HG02852 (cell line): ENCODE data around the gene CAMTA1.

Experiments
- ATAC-seq: cut with Tn5 transposase; IDR thresholded peaks from one replicate; pipeline ENCODE4 v1.9.1; 2021; ENCODE audit warnings: mild to moderate bottlenecking, moderate library complexity; ENCODE audit not compliant: unreplicated experiment

CAMTA1 gene

DNA sequence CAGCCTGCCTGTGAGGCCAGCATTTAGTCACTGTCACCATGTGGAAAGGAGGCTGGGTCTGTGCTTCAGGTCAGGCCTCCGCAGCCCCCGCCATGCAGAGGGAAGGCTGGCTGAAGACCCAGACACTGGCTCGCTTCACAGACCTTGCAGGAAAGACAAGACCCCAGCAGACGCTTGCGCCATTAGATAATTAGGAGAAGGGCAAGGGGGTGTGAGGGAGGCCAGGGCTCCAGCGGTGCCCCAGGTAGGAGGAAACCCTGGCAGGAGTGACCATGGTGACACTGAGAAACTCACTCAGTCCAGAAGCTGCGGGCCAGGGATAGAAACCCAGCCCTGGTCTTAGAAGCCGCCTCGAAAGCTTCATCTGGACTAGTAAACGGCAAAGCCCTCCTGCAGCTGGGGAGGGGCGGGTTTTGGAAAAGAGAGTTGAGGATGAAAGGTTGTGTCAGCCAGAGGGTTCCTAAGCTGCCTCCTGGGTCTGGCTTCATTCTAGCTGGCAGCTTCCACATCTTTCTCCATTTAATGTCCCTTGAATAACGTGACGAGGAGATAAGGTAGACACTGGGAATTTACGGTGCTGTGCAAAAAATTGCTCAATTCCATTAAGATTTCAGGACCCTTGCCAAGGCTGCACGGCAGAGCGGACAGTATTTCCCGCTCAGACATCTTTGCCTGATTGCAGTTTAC, 691.8 kb downstream of the CAMTA1 start:
- no peak for ATAC-seq

DNA sequence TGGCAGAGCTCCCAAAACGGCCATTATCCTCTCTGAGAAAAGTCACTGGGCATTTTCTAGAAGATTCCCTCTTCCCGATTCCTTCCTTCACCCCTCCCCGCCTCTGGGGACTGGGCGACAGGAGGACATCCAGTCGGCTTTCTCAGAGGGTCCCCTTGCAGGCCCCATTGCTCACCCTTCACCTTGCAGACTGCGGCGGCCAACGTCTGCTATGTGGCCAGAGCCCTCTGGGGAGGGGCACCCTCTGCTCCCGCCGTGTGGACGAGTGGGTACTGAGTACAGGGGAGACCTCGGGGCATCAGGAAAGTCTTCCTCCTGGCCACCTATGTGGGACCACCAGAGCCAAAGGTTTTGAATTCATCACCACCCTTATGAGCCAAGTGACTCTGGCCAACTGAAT, 692.3 kb downstream of the CAMTA1 start:
- ATAC-seq: no peak

DNA sequence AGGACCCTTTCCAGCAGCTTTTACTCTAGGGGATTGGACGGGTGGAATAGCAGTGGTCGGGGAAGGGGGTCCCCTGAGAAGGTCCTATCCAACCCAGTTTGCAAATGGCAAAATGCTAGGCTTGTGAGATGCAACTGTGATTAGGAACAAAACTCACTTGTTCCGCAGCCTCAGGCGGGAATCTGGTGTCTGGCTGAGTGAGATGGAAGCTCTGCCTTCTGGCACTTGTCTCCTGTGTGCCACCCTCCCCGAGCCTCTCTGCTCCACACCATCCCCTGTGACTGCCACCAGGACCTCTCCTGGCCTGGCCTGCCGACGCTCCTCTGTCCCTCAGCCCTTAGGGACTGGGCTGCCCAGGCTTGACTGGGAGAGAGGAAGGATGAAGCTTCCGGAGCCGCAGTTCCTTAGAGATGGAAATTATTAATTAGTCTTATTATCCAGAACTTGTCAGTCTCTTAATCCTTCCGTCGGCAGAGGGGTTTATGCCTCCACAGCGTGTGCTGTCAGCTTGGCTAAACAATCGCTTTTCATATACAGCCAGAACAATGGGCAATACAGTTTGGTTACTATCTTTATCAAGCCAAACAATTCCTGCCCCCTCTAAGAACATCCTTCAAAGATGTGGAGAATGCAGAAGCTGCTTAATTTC, 693.0 kb downstream of the CAMTA1 start:
- ATAC-seq: no peak

DNA sequence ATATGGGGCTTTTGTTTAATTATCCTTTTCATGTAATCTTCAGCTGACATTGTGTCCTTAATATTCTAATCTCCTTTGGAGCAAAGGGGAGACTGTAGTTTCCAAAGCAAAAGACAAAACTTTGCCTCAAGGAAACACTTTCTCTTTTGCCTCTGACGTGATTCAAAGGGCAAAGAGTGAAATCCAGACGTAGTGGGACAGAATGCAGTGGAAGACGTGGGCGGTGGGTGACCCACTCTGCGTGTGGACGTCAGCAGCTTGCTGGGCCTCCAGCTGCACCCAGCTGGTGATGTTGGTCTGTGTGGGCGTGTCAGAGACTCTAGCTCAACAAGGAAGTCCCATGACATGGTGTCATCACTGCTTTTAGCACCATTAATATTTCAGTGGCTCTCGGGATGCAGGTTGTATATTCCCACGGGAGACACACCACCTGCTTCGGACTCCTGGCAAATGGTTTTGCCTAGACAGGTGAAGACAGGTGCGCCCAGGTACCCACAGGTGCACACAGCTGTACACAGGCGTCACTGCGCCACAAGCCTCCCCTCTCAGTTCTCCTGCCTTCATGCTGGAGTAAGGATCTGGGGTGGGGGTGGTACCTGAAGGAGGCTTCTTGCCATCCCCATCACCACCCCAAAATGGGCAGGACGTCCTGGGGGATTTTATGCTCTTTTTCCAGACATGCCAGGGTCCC, 693.7 kb downstream of the CAMTA1 start:
- ATAC-seq: no peak

DNA sequence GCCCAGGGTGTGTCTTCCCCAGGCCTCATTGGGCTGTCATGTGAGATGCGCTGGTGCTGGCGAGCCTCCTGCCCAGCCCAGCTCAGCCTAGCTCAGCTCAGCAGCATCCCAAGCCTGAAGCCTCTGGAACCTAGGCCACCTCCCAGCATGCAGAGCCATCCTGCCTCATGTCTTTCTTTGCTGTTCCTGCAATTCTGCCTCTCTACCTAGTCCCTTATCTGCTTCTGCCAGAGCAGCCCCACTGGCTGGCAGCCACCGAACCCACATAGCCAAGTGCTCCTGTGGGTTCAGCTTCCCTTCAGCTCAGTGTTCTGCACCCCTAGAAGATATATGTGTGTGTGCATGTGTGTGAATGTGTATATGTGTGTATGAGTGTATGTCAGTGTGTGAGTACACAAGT, 694.3 kb downstream of the CAMTA1 start:
- no peak for ATAC-seq

DNA sequence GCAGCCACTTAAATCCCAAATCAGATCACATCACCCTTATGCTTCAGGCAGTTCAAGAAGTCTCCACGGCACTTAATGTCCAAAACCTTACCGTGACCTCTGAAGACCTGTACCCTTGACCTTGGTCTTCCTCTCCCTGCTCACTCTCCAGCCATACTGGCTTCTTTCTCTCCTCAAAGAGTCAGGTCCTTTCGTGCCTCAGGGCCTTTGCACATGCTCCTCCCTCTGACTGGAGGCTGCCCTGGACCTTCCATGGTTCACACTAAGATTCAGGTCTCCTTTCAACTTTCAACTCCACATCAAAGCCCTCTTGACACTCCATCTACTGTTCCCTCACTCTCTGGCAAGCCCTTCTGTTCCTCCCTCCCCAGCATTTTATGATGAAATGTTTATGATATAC, 695.9 kb downstream of the CAMTA1 start:
- no peak for ATAC-seq

DNA sequence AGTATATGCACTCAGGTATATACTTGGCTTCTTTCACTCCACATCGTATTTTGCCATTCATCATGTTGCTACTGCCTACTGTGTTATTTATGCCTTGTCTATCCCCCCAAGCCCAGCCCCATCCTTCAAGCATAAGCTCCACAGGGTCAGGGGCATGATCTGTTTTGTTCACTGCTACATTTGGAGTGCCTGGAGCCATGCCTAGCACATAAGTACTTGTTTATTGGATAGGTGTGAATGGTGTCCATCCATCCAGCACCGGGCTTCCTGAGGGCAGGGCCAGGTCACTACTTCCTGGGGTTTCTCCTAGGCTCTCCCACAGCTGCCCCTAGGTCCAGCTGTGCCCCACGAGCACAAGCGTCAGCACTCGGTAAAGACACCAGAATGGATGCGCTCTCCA, 696.8 kb downstream of the CAMTA1 start:
- no peak for ATAC-seq

DNA sequence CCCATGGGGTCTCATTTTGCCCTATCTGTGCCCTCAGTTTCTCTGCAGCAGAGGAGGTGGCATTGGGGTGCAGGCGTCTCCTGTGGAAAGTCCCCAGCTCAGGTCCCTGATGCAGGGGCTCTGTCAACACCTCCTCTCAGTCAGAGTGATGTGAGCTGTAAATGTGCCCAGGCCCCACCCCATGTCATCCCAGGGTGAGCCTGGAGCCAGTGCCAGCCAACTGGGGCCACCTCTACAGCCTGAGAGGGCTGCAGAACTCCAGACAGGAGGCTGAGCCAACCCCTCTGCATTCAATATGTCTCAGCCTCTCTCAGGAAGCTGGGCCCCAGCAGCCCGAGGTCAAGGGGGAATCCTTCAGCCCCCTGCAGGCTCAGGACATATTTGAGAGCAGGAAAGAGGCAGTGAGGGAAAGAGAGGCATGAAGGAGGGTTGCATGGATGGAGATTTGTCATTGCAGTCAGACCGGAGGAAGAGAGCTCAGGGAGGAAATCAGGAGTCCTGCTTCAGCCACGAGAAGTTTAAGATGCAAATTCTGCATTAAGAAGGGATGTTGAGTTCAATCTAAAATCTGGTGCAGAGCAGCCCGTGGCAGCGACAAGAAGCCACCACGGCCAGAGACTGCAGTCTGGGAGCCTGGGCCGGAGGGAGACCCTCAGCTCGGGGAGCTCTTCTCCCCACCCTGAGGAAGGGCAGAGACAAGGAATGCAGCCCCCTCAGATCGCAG, 697.7 kb downstream of the CAMTA1 start:
- ATAC-seq: no peak

DNA sequence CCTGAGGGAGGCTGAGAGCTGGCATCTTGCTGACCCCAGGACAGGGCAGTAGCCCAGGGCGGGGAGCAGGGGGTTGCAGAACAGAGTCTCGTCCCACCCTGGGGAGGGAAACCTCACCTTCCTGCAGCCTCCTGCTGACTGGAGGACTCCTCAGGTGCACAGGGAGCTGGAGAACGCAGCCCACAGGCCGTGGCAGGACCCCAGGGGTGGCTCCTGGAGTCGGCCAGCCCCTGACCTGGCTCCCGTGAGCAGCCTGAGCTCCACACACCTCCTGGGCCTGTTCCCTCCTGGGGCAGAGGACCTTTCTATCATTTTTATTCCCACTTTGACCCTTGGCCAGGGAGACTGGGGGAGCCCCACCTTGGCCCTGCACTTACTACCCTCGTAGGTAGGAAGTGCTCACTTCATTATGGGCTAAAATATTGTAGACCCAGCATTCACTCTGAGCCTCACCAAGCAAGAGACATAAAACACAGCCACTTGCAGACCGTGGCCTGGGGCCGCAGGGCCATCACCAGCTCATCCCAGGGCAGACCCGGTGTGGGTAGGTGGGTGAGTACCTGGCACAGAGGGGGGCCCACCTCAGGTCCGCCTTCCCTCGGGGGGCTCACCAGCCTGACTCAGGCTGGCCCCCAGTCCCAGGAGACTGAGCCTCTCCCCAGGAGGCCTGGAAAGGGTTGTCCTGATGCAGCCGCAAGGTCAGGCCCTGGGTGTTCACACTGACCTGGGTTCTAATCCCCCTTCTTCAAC, 698.6 kb downstream of the CAMTA1 start:
- ATAC-seq: no peak

DNA sequence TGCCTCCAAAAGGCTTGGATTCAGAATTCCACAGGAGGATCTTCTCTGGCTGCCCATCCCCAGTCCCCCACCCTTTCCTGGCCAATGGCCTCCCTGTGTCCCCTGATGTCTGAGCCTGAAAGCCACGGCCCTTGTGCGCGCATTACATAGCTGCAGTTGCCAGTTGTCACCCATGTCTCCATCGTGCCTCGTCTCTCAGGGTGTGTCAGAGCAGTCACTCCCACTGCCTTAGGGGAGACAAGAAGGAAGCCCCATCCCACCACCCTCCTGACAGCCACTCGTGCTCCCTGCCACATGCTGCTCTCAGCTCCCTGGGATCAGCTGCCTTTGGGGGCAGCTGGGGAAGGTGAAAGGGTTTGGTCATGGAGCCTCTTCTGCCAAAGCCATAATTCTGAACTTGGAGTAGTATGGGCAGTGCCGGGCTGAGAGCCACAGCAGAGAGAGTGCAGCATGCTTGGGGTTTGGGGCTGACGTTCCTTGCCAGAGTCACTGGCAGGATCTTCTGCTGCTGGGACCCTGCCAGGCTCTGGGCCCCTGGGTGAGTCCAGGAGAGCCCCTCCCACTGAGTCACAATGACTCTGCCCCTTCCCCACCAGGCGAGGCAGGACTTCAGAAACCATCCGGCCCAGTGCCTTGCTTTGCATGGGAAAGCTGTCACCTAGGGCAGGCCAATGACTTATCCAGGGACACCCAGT, 700.0 kb downstream of the CAMTA1 start:
- no peak for ATAC-seq

DNA sequence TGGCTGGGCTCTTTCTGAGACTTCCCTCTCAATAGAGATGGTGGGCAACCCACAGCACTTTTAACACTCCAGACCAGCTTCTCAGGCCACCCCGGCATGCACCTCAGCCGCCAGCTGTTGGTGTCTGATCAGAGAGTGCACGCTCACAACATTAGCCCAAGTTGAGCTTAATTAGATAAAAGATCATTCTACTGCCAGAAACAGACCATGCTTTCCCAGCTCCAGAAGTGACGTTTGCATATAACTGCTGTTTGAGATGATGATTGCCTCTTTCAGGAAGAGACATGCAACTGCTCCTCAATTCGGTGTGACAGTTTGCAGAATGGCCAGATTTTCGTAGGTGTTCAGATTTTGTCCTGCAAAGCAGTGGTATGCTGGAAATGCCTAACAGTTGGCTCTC, 700.6 kb downstream of the CAMTA1 start:
- ATAC-seq: no peak

DNA sequence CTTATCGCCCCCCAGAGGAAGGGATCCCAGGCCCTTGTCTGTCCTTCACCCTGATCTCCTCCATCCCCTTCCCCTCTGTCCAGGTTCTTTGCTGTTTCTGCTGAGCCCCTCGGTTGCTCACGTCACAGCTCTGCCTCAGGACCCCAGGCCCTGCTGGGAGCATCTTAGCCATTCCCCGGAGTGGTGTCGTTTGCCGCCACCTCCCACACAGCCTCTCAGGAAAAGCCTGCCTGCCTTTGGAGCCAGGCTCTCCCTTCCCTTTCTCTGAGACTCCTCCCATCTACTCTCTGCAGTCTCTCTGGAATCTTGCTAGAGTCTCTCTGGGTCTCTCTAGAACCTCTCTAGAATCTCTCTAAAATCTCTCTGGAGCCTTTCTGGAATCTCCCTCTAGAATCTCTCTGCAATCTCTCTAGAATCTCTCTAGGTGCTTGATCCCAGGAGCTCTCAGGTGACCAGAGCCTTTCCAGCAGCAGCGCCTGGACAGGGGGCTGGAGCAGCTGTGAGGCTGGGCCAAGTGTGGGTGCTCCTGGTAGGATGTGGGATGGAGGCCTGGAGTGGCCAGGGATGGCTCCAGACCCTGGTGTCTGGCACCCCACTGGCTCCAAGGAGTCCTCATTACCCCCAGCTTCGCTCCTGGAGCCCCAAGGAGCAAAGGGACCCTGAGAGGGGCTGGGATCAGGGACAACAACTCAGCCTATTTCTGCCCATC, 702.7 kb downstream of the CAMTA1 start:
- ATAC-seq: no peak

DNA sequence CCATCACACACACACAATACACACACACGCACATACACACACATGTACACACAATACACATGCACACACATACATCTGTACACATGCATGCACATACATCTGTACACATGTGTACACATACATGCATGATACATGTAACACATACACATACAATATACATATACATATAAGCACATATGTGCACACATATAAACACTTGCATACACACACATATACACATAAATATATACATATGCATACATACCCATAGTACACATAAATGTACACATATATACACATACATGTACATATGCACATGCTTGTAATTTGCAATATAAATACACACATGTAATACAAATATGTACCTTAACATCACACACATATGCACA, 703.2 kb downstream of the CAMTA1 start:
- no peak for ATAC-seq

DNA sequence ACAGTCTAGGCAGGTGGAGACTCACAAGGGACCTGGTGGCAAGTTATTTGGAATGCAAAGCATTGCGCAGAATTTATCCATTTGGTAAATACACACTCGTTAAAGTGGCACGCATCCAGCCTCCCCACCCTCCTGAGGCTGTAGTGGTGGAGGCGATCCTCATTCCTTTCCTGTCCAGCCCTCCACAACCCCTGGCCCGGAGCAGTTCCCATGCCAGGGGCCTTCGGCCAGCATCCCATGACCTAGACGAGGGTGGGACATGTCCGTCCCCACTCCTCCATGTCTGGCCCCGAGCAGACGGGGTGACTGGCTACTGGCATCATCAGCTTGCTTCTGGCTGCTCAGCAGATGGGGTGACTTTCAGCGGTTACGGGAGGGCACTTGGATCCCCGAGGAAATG, 704.3 kb downstream of the CAMTA1 start:
- ATAC-seq: no peak

DNA sequence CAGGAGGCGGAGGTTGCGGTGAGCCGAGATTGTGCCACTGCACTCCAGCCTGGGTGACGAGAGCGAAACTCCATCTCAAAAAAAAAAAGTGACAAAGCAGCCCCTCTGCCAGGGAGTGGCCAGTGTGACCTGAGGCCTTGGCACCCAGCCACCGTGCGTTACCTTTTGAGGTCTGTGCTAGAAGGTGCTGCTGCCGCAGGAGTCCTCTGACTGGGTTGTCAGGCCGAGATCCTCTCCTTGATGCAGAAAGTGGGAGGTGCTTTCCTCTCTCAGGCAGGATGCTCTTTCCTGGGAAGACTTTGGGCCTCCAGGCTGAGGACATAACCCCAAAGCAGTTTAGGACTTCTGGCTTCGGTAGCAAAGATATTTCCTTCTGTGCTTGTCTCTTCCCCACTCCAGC, 705.3 kb downstream of the CAMTA1 start:
- no peak for ATAC-seq

DNA sequence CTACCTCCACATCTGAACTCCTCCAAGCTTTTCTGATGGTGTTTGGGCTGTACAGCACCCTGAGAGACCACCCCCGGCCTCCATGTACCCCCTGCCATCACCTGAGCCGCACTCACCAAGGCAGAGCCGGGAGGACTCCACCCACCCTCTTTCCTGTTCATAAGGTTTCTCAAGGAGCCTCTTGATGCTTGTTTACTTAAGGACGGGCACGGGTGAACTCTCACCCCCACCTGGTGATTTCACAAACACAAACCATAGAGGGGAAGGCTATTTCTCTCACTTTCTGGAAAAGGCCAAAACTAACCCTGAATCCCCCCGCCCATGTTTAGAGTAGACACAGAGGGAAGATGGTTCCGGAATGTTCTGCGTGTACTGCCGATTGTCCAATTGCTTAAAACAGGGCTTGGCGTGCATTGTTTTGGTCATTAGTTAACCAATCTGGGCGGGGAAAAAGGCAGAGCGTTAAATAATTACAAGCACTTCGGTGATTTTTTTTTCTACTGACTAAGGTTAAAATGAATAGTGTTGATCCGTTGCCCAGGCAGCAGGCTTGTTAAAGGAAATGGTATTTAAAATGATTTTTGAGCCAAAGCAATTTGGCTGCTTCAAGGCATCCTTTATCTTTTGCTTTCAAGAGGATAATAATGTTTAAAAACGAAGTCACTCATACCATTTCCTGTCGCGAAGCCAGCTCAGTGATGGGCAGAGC, 706.0 kb downstream of the CAMTA1 start:
- ATAC-seq: no peak

DNA sequence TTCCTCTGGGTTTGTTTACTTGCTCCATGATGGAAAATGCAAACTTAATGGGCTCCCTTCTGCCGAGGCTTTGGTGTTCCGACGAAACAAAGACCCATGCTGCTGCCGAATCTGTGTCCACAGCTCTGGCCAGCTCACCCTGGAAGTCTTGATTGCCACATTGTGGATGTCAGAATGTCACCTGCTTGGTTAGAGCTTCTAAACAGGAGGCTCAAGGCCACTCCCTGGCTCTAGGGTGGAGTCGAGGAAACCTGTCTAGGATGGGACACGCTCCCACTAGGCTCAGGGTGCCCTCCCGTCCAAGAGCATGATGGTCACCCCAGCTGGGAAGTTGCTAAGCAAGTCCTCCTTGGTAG, 706.5 kb downstream of the CAMTA1 start:
- ATAC-seq: no peak

DNA sequence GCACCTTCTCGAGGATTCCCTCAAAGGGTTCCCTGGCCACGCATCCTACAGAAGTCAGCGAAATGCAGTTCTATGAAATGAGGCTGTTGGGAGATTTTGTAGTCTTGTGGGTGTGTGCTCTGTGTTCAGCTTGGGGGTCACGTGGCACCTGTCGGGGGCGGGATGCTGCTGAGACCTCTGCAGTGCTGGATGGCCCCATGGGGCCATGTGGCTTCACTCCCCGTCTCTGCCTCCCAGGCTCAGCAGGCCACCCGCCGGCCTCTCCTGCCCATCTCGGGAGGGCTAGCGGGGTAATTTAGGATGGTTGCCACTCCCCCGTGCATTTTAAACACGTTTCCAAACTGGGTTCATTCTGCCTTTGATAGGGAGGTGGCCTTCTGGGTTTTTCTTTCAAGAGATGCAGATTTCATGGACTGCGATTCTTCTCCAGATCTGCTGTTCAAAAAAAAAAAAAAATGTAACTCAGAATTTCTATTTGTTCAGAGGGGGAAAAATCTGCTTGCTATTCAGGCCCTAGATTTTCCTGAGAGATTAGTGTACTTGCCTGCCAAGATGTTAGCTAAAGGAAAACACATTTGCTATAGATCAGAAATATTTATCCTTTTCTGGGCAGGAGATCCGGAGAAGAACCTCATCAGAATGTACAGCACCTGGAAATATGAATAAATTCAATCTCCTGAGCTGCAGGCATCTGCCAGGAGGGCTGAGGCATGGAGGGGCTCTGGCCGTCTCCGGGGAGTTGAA, 708.6 kb downstream of the CAMTA1 start:
- ATAC-seq: no peak

DNA sequence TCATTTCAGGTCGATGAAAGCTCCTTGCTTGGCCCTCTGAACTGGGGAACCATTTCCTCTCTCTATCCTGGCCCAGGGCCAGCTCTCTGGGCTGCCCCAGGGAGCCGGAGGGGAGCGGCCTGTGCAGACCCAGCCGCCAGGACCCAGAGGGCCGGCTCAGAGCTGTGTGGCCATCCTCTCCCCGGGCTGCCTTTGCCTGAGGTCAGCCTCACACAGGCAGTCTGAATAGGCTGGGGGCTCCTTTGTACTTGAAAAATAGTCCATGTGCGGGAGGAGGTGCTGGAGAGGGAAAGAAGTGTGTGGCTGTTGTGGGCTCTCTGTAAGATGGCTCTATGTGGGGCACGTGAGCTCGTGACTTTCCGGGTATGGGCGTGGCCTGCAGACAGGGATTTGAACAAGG, 710.7 kb downstream of the CAMTA1 start:
- no peak for ATAC-seq
